Caco-2 (cell line): ENCODE results near the gene BCL6B. TPM values are rescaled to one million over a fixed set of nuclear protein-coding genes. Genes with fewer than 3 reads are reported as not detected.

Experiments
- BruUV-seq: library from RNA; stranded (reverse); fragments of 400-500 nt; replicated peaks from 2 replicates; lab custom pipeline; 2021; lab: Mats Ljungman, UMichigan
- CTCF ChIA-PET: fragments of 300-600 bp; sonication (Branson Sonifier 250); formaldehyde crosslinking; loops from one replicate; lab custom pipeline; 2022; ENCODE audit warnings: antibody characterized with exemption; lab: Charles Lee
- POLR2A ChIA-PET: fragments of 300-600 bp; sonication (Branson Sonifier 250); formaldehyde crosslinking; loops from one replicate; lab custom pipeline; 2022; ENCODE audit warnings: antibody characterized with exemption; lab: Charles Lee
- DNase-seq, 2 experiments: peaks; one replicate each; pipeline versions ENCODE4 v3.0.0 to v3.0.0-alpha.2; 2020 to 2022
- H3K27me3 ChIP-seq: replicated peaks from 2 replicates; pipeline ENCODE4 v1.6.0; 2011; ENCODE audit warnings: low read length; ENCODE audit not compliant: control insufficient read depth, insufficient read depth
- H3K36me3 ChIP-seq: 2 replicates; pipeline ENCODE4 v1.5.1; 2011; ENCODE audit warnings: low read length; ENCODE audit not compliant: control insufficient read depth, insufficient read depth
- H3K4me1 ChIP-seq: fragments of 250-450 bp; sonication (Bioruptor Pico); 2 replicates; pipeline ENCODE4 v1.5.1; 2020; ENCODE audit warnings: mild to moderate bottlenecking
- H3K4me3 ChIP-seq: 2 replicates; pipeline ENCODE4 v1.5.1; 2011; ENCODE audit warnings: low read depth, mild to moderate bottlenecking, control low read depth, low read length
- H3K9me3 ChIP-seq: fragments of 250-450 bp; sonication (Bioruptor Pico); 2 replicates; pipeline ENCODE4 v1.5.1; 2020; ENCODE audit warnings: mild to moderate bottlenecking, moderate library complexity
- H3K27ac Mint-ChIP-seq: one replicate; pipeline ENCODE4 v1.8.0; 2022; ENCODE audit warnings: mixed read lengths; ENCODE audit not compliant: unreplicated experiment
- H3K27me3 Mint-ChIP-seq: one replicate; pipeline ENCODE4 v1.8.0; 2022; ENCODE audit warnings: mixed read lengths; ENCODE audit not compliant: insufficient read depth, unreplicated experiment
- H3K36me3 Mint-ChIP-seq: one replicate; pipeline ENCODE4 v1.8.0; 2022; ENCODE audit warnings: mild to moderate bottlenecking, mixed read lengths; ENCODE audit not compliant: insufficient read depth, unreplicated experiment
- H3K4me1 Mint-ChIP-seq: one replicate; pipeline ENCODE4 v1.8.0; 2022; ENCODE audit warnings: low read depth, mixed read lengths; ENCODE audit not compliant: unreplicated experiment
- H3K4me3 Mint-ChIP-seq: one replicate; pipeline ENCODE4 v1.8.0; 2022; ENCODE audit warnings: mild to moderate bottlenecking, moderate library complexity, mixed read lengths; ENCODE audit not compliant: unreplicated experiment
- H3K9me3 Mint-ChIP-seq: one replicate; pipeline ENCODE4 v1.8.0; 2022; ENCODE audit warnings: mixed read lengths; ENCODE audit not compliant: unreplicated experiment
- intact Hi-C: fragments of 100-400 bp; cut with micrococcal nuclease; formaldehyde crosslinking; loops from one replicate; pipeline ENCODE4 v1.10.0; 2022; ENCODE audit not compliant: unreplicated experiment
- total RNA-seq: library from RNA; stranded (reverse); gene quantifications from 2 replicates; pipeline ENCODE4 v1.2.3, GENCODE V29; 2022
- TF ChIP-seq, protein P1 (sequence below), 2 experiments: fragments of 200-600 bp in 1 of 2; IDR thresholded peaks; 1 replicate in 1 of 2; 2 replicates in 1 of 2; pipeline versions ENCODE4 v1.5.1 to v1.8.0; 2011 to 2022; ENCODE audit warnings: antibody characterized with exemption in 1 of 2, control low read depth in 1 of 2, inconsistent platforms in 1 of 2, low read depth in 1 of 2, low read length in 1 of 2, mild to moderate bottlenecking in 1 of 2, moderate library complexity in 1 of 2; ENCODE audit not compliant: insufficient read depth in 1 of 2, severe bottlenecking in 1 of 2, unreplicated experiment in 1 of 2

The BCL6B gene
- total RNA-seq, 1 experiment from 2014 or later = not detected

DNA sequence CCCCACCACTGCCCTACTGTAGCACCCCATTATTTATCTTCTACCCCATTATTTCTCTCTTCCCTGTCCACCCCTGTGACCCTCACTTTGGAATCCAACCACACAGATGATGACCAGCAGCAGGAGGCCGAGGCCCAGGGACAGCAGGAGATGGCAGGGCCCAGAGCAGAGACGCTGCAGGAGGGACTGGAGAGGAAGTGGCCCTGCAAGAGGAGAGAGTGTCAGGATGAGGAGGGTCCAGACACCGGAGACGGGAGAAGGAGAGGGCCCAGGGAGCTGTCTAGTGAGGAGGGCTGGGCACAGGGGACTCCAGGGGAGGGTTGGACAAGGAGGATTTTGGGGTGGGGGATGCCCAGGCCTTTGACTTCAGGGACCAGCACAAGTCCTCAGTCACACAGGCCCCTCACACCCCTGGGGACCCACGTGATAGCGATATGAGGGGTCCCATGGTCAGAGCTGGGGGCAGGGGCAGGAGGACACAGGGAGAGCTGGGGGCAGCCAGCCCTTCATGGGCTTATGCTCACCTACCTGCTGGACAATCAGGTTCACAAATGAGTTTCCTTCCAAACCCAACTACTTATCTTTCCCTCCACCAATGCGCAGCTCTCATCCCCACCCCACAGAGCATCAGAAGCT is 55.2 kb downstream of the BCL6B start:
- Histone ChIP-seq H3K4me1 (no peaks in the 10 kb centered on the region), H3K36me3 (no peaks in the 10 kb centered on the region), H3K27me3 (no peaks in the 10 kb centered on the region), H3K9me3 (no peaks in the 10 kb centered on the region), H3K4me3 (no peak overlapping the region)
- Mint-ChIP-seq H3K27ac (no peak overlapping the region), H3K9me3 (no peaks in the 10 kb centered on the region), H3K4me1 (no peaks in the 10 kb centered on the region), H3K4me3 (no peak overlapping the region), H3K36me3 (no peaks in the 10 kb centered on the region), H3K27me3 (no peaks in the 10 kb centered on the region)
- POLR2A ChIA-PET = no interaction called here
- TF ChIP-seq, protein P1, sequence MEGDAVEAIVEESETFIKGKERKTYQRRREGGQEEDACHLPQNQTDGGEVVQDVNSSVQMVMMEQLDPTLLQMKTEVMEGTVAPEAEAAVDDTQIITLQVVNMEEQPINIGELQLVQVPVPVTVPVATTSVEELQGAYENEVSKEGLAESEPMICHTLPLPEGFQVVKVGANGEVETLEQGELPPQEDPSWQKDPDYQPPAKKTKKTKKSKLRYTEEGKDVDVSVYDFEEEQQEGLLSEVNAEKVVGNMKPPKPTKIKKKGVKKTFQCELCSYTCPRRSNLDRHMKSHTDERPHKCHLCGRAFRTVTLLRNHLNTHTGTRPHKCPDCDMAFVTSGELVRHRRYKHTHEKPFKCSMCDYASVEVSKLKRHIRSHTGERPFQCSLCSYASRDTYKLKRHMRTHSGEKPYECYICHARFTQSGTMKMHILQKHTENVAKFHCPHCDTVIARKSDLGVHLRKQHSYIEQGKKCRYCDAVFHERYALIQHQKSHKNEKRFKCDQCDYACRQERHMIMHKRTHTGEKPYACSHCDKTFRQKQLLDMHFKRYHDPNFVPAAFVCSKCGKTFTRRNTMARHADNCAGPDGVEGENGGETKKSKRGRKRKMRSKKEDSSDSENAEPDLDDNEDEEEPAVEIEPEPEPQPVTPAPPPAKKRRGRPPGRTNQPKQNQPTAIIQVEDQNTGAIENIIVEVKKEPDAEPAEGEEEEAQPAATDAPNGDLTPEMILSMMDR (IDR thresholded peaks at IDR 0.05; ENCODE audit: insufficient read depth in 1 of 2, low read depth in 1 of 2, low read length in 1 of 2, severe bottlenecking in 1 of 2, unreplicated experiment in 1 of 2) = no peak
- DNase-seq = no peak
- BruUV-seq = no TSS peak
- intact Hi-C loops = no loop called here
- CTCF ChIA-PET = no interaction called here

DNA sequence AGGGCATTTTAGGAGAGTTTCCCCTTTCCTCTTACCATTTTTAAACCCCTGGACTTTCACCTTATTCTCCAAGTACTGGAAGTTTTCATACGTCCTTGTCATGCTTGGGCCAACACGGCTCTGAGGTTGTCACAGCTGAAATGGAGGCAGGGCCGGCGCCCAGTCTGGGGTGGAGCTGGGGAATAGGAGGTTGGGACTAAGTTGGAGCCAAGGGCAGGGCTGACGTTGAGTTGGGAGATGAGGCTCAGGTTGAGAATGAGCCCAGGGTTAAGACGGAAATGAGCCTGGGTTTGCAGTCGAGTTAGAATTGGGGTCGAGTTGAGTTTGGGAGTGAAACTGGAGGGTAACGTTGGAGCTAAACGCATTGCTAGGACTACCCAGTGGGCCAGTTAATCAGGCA is 55.9 kb downstream of the BCL6B start:
- BruUV-seq = no TSS peak
- Mint-ChIP-seq H3K27ac (no peak overlapping the region), H3K4me1 (no peaks in the 10 kb centered on the region), H3K27me3 (no peaks in the 10 kb centered on the region), H3K4me3 (no peak overlapping the region), H3K36me3 (no peaks in the 10 kb centered on the region), H3K9me3 (no peaks in the 10 kb centered on the region)
- Histone ChIP-seq H3K9me3 (no peaks in the 10 kb centered on the region), H3K4me3 (no peak overlapping the region), H3K4me1 (no peaks in the 10 kb centered on the region), H3K27me3 (no peaks in the 10 kb centered on the region), H3K36me3 (no peaks in the 10 kb centered on the region)
- no peak for DNase-seq
- CTCF ChIA-PET = no interaction called here
- TF ChIP-seq, protein P1 (IDR thresholded peaks at IDR 0.05; ENCODE audit: insufficient read depth in 1 of 2, low read depth in 1 of 2, low read length in 1 of 2, severe bottlenecking in 1 of 2, unreplicated experiment in 1 of 2) = no peak
- intact Hi-C loops = no loop called here
- POLR2A ChIA-PET = no interaction called here

Other genes with a start within 250 kb of the BCL6B start
- gene FBXO39, start 246.8 kb upstream of the BCL6B start, total RNA-seq = not detected in 2 replicates
- not detected in 2 replicates for gene TEKT1, start 191.3 kb upstream of the BCL6B start, total RNA-seq
- not detected in 2 replicates for gene ALOX12, start 27.0 kb upstream of the BCL6B start, total RNA-seq
- gene RNASEK, start 10.4 kb upstream of the BCL6B start, total RNA-seq = 61.9 and 63.0 TPM in 2 replicates
- gene SLC16A13, start 13.0 kb downstream of the BCL6B start, total RNA-seq = 7.1 and 8.7 TPM in 2 replicates
- gene SLC16A11, start 21.0 kb downstream of the BCL6B start, total RNA-seq = 0.35 and 0.43 TPM in 2 replicates
- gene CLEC10A, start 57.2 kb downstream of the BCL6B start, total RNA-seq = not detected in 2 replicates
- gene ASGR2, start 91.8 kb downstream of the BCL6B start, total RNA-seq = 12.8 and 14.3 TPM in 2 replicates
- gene ASGR1, start 156.3 kb downstream of the BCL6B start, total RNA-seq = 8.3 and 9.2 TPM in 2 replicates
- gene DLG4, start 196.8 kb downstream of the BCL6B start, total RNA-seq = 0.98 and 1.8 TPM in 2 replicates
- gene ACADVL, start 196.9 kb downstream of the BCL6B start, total RNA-seq = 133 and 164 TPM in 2 replicates
- 38.3 and 41.3 TPM in 2 replicates for gene DVL2, start 211.5 kb downstream of the BCL6B start, total RNA-seq
- gene PHF23, start 216.4 kb downstream of the BCL6B start, total RNA-seq = 20.5 and 20.6 TPM in 2 replicates
- gene GABARAP, start 219.4 kb downstream of the BCL6B start, total RNA-seq = 129 and 140 TPM in 2 replicates
- 68.6 and 71.1 TPM in 2 replicates for gene CTDNEP1, start 228.7 kb downstream of the BCL6B start, total RNA-seq
- 43.2 and 43.3 TPM in 2 replicates for gene ELP5, start 229.2 kb downstream of the BCL6B start, total RNA-seq
- gene CLDN7, start 239.4 kb downstream of the BCL6B start, total RNA-seq = 111 and 115 TPM in 2 replicates